GM21825 (cell line): ENCODE data around the gene ZBTB42.
A peak's percentile ranks its signal among the peaks of the same experiment; 100 is the strongest.

ENCODE experiments used
- ATAC-seq: cut with Tn5 transposase; IDR thresholded peaks from one replicate; pipeline ENCODE4 v1.9.1; 2021; ENCODE audit warnings: mild to moderate bottlenecking, moderate library complexity; ENCODE audit not compliant: unreplicated experiment

The ZBTB42 gene

DNA sequence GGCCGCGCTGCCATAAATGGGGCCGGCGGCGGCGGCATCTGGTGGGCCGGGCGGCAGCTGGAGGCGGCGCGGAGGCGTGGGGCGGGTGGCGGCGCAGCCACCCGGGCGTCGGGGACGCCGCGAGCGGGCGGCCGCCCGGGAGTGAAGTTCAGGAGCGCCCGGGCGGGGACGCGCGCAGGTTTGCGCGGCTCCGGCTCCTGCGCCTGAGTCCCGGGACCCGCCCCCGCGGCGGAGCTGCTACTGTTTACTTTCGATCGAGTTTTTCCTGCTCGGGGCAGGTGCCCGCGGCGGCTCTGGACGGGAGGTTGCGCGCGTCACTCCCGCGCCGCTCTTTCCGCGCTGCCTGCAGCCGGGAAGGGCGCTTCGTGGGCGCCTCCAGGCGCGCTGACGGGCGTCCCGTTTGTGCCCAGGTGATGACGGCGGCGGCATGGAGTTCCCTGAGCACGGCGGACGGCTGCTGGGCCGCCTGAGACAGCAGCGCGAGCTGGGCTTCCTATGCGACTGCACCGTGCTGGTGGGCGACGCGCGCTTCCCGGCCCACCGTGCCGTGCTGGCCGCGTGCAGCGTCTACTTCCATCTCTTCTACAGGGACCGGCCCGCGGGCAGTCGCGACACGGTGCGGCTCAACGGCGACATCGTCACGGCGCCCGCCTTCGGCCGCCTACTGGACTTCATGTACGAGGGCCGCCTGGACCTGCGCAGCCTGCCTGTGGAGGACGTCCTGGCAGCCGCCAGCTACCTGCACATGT, at the start of gene ZBTB42:
TSS of gene ZBTB42 (plus strand) at position 331 of the 749 bp plus-strand sequence. CDS start at position 428, 97 bp downstream.
- ATAC-seq = peak; percentile 28

- no peak for ATAC-seq
These were observed 49.1 kb upstream of the ZBTB42 start for GRCh38 chr14:104751539-104752422.

DNA sequence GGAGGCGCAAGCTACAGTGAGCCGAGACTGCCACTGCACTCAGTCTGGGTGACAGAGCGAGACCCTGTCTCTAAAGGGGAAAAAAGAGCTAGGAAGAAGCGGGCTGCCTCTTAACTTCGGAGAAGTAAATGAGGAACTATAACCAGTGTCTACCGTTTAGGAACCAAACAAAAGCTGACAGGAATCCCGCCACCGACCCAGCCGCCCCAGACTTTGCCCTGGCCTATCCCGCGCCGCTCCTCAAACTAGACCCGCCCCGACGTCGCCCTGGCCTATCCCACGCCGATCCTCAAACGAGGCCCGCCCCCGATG, 48.5 kb upstream of the ZBTB42 start:
- ATAC-seq = no peak

GRCh38 chr14:104752735-104753527, 48.0 kb upstream of the ZBTB42 start, which contains the start of gene SIVA1:
Gene SIVA1, plus strand, starts transcription at chr14:104753147. Its CDS starts 55 bp downstream, at chr14:104753202.
- ATAC-seq = peak; percentile 80

DNA sequence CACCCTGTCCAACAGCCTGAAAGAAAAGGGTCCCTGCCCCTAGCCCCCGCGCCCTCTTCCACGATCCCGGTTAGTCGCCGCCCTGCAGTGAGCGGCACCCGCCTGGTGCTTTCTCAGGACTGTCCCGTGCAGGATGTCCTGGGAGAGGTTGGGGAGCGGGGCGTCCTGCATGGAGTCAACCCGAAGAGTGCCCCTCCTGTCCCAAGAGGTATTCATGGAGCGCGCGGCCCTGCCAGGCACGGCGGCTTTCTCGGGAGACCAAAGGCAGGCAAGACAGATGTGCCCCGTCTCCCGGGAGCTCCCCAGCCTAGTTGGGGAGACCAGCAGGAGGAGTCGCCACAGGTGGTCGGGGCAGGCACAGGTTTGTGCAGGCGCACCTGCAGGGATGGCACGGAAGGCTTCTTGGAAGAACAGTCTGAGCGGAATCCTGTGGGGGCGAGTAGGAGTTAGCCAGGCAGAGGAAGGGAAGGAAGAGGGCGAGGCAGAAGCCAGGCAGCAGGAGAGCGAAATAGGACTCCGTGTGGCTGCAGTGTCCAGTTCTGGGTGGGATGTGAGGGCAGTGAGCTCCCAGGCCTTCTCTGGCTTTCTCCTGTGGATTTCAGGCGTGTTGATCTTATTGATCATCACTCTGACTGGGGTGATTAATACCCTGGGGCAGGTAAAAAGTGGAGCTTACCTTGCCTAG, 47.2 kb upstream of the ZBTB42 start:
- no peak for ATAC-seq

DNA sequence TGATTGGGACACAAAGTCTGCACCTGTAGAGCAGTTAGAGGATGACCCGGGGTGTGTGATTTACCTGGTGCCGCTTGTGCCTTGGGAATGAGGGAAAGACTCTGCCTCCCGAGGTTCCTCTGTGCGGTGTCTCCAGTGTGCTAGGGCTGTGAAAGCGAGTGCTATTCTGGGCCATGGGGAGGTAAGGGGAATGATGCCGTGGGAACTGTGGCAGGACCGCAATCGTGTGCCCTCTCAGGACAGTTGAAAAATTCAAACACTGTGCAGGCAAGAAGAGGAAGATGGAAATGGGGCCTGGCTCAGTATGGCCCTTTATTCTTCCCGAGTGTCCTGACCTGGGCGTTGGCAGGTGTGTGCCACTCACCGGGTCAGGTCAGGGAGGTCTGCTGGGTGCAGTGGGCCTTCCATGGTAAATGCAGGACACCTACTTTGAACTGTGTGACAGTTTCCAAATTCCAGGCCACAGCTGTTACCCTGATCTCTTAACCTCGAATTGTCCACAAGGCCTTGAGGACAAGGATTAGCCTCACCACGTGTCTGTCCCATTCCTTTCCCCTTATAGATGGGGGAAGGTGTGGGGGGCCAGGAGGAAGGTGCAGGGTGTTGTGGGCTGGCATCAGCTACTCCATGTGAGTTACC, 46.6 kb upstream of the ZBTB42 start:
- no peak for ATAC-seq

DNA sequence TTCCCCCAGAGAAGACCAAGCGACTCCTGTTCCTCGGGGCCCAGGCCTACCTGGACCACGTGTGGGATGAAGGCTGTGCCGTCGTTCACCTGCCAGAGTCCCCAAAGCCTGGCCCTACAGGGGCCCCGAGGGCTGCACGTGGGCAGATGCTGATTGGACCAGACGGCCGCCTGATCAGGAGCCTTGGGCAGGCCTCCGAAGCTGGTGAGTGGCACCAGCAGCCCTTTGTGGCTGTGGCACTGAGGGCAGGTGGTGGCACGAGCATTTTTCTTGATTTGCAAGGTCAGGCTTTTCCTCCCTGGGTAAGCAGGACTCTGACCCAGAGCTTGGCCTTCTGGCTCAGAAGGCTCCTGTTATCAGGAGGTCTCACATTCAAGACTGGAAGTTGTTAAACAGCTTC, 45.3 kb upstream of the ZBTB42 start:
- no peak for ATAC-seq

DNA sequence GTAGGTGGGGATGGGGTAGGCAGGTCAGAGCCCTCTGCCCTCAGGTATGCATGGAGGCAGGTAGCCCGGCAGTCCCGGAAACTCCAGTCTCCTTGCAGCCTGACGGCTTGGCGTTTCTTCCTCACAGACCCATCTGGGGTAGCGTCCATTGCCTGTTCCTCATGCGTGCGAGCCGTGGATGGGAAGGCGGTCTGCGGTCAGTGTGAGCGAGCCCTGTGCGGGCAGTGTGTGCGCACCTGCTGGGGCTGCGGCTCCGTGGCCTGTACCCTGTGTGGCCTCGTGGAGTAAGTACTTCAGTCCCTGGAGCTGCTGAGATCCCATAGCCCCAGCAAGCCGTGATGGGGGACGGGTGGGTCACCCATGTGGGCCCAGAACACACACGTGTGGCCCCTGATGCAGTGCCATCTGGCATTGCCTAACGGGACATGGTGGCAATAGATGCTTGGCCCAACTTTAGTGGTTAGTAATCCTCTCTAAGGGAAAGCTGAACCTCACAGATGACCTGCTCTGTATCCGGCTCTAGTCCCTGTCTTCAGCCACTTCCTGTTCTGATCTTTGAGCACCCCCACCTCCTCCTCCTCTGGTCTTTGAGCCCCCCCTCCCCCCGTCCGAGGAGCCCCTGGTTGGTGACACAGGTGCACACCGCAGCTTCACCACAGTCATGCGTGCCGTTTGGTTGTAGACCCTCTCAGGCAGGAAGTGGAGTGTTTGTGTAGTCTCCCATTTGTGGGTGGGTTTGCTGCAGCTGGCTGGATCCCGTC, 44.2 kb upstream of the ZBTB42 start:
- no peak for ATAC-seq

GRCh38 chr14:104757238-104757585, 43.7 kb upstream of the ZBTB42 start:
- no peak for ATAC-seq

- ATAC-seq = no peak
These were observed 43.1 kb upstream of the ZBTB42 start for GRCh38 chr14:104757681-104758392.

- no peak for ATAC-seq
These were observed 41.6 kb upstream of the ZBTB42 start for GRCh38 chr14:104758981-104759969.

- ATAC-seq = no peak
These were observed 35.4 kb upstream of the ZBTB42 start for GRCh38 chr14:104765517-104765916.

- ATAC-seq = no peak
These were observed 34.5 kb upstream of the ZBTB42 start for GRCh38 chr14:104766256-104766862.

DNA sequence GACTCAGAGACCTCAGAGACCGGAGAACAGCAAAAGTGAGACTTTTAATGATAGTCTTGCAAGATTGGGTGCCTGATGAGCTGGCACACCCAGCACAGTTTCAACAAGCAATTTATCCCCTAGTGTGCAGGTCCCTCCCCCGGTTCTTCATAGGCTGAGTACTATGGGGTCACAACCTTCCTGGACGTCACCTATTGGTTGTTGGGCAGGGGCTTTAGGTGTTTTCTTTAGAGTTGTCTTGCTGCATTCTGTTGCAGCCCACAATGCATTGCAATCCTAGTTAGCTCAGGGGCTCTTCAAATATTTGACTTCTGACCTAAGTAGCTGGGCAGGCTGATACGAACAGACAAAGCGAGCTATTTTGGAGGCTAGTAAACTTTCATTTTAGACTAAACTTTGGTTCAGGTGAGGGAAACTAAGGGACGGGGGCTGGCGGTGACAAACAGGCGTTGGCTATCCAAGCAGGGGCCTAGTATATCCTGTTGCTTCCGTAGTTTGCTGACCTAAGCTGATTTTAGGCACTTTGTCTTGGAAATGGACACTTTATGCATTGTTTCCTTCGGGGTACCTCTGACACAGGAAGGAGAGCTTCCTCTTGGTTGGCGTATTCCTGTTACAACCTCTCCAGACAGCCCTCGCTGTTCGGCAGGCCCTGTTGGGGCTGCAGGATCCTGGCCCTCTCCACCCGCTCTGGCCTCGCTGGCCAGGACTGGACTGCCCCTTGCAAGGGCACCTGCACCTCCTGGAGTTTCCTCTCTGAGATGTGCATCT, 33.9 kb upstream of the ZBTB42 start:
- no peak for ATAC-seq

GRCh38 chr14:104767634-104767918, 33.3 kb upstream of the ZBTB42 start:
- no peak for ATAC-seq

DNA sequence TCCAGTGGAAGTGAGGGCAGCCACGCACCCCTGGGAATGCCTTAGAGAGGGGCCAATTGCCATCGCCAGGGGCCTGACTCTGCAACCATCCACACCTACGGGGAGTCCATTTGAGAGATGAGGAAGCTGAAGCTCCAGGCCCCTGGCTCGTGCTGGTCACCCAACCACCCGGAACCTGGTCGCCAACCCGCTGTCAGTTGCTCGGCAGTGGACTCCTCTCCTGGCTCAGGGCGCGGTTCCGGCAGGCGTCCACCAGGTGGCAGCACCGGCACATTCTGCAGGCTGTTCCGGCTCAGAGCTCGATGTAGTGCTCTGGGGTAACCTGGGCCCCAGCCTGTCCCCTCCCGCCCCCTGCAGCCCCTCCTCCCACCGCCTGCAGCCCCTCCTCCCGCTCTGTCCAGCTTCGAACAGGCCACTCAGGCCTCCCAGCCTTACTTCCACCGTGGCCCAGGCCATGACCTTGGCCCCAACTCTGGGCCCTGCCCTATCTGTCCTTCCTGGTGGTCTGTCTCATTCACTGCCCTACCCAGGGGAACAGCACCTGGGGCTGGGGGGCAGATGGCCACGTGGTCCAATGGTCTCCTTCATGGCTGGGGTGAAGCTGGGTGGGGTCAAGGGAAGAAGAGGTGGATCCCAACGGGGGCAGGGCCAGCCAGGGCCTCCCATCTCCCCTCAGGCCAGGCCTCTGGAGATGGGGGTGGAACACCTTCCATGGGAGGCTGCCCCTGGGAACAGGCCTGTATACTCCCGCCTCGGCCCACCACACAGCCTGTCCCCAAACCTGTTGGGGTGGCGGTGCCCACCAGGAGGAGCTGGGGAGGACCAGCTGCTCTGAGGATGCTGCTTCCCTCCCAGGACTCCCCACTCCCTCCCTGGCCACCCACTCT, 32.2 kb upstream of the ZBTB42 start:
- no peak for ATAC-seq
